Endothelial cell of umbilical vein (primary cell): ENCODE data around the gene TSPYL2. TPM values are rescaled to one million over a fixed set of nuclear protein-coding genes. Genes with fewer than 3 reads are reported as not detected.

Experiments used
- BruUV-seq: library from RNA; stranded (reverse); fragments of 400-500 nt; replicated peaks from 2 replicates; lab custom pipeline; 2021; lab: Mats Ljungman, UMichigan
- CTCF ChIA-PET: fragments of 300-600, 350-600 bp; sonication (Branson Sonifier 250); formaldehyde crosslinking; loops from one replicate; lab custom pipeline; 2021; ENCODE audit warnings: antibody characterized with exemption, inconsistent platforms; lab: Charles Lee
- POLR2A ChIA-PET: fragments of 300-600, 350-600 bp; sonication (Branson Sonifier 250); formaldehyde crosslinking; loops from one replicate; lab custom pipeline; 2021; ENCODE audit warnings: antibody characterized with exemption, inconsistent platforms; lab: Charles Lee
- DNase-seq: peaks from one replicate; pipeline ENCODE4 v3.0.0-alpha.2; 2011; ENCODE audit warnings: low read depth, low spot score
- FAIRE-seq: peaks from 2 replicates; lab custom pipeline; 2011; peaks lifted over from hg19 to GRCh38; lab: Jason Lieb, UNC
- H2AFZ ChIP-seq: 2 replicates; pipeline ENCODE4 v1.6.0; 2012; ENCODE audit warnings: low read depth, low read length, control low read depth, inconsistent platforms
- H3K27ac ChIP-seq: 2 replicates; pipeline ENCODE4 v1.5.1; 2011; ENCODE audit warnings: low read depth, mild to moderate bottlenecking, control low read depth, low read length, moderate library complexity; ENCODE audit not compliant: insufficient read depth
- H3K27me3 ChIP-seq, 2 experiments: 2 replicates each; pipeline versions ENCODE4 v1.6.0 to v1.6.1; 2011; ENCODE audit warnings: low read length in 2 of 2, mixed read lengths in 1 of 2; ENCODE audit not compliant: control insufficient read depth in 2 of 2, insufficient read depth in 2 of 2
- H3K36me3 ChIP-seq, 2 experiments: 2 replicates in 1 of 2; 3 replicates in 1 of 2; pipeline ENCODE4 v1.5.1; 2011; ENCODE audit warnings: low read length in 2 of 2, mild to moderate bottlenecking in 1 of 2, moderate library complexity in 1 of 2; ENCODE audit not compliant: control insufficient read depth in 2 of 2, insufficient read depth in 2 of 2; ENCODE audit errors: extremely low read depth in 1 of 2
- H3K4me1 ChIP-seq: 3 replicates; pipeline ENCODE4 v1.5.1; 2011; ENCODE audit warnings: mild to moderate bottlenecking, low read length; ENCODE audit not compliant: control insufficient read depth, insufficient read depth; ENCODE audit errors: extremely low read depth
- H3K4me2 ChIP-seq: 2 replicates; pipeline ENCODE4 v1.6.1; 2011; ENCODE audit warnings: low read length, control low read depth, mixed read lengths; ENCODE audit not compliant: insufficient read depth
- H3K4me3 ChIP-seq, 3 experiments: fragments of 200-600 bp in 1 of 3; sonication (generic), shearing (Covaris generic) in 1 of 3; replicated peaks in 1 of 3; 2 replicates each; pipeline ENCODE4 v1.5.1; 2011 to 2016; ENCODE audit warnings: control low read depth in 3 of 3, low read length in 3 of 3, mild to moderate bottlenecking in 2 of 3, inconsistent platforms in 1 of 3, low read depth in 1 of 3, moderate library complexity in 1 of 3; ENCODE audit not compliant: insufficient read depth in 1 of 3
- H3K79me2 ChIP-seq: 2 replicates; pipeline ENCODE4 v1.6.0; 2012; ENCODE audit warnings: low read length, inconsistent platforms; ENCODE audit not compliant: control insufficient read depth, insufficient read depth
- H3K9ac ChIP-seq: replicated peaks from 2 replicates; pipeline ENCODE3; 2011; ENCODE audit warnings: low read length, control low read depth; ENCODE audit not compliant: insufficient read depth; ENCODE audit errors: extremely low read depth
- H3K9me1 ChIP-seq: replicated peaks from 3 replicates; pipeline ENCODE4 v1.6.0; 2011; ENCODE audit warnings: mild to moderate bottlenecking, low read length; ENCODE audit not compliant: control insufficient read depth, insufficient read depth; ENCODE audit errors: extremely low read depth
- H3K9me3 ChIP-seq: replicated peaks from 2 replicates; pipeline ENCODE4 v1.5.1; 2012; ENCODE audit warnings: low read length, inconsistent platforms; ENCODE audit not compliant: control insufficient read depth, insufficient read depth
- H4K20me1 ChIP-seq: replicated peaks from 2 replicates; pipeline ENCODE3; 2011; ENCODE audit warnings: mild to moderate bottlenecking, low read length; ENCODE audit not compliant: control insufficient read depth, insufficient read depth; ENCODE audit errors: extremely low read depth
- CTCF ChIP-seq, 2 donors: IDR thresholded peaks; 1 replicate in 1 of 2; 2 replicates in 1 of 2; pipeline ENCODE4 v1.5.1; 2011; ENCODE audit warnings: low read length in 2 of 2, mild to moderate bottlenecking in 2 of 2, moderate library complexity in 2 of 2, control low read depth in 1 of 2, inconsistent platforms in 1 of 2, low read depth in 1 of 2; ENCODE audit not compliant: insufficient read depth in 1 of 2; ENCODE audit errors: extremely low read depth in 1 of 2
- EZH2 ChIP-seq: IDR thresholded peaks from 2 replicates; pipeline ENCODE4 v1.6.1; 2012; ENCODE audit warnings: borderline replicate concordance, low read depth, mild to moderate bottlenecking, moderate library complexity, low read length, inconsistent platforms; ENCODE audit not compliant: severe bottlenecking
- FOS ChIP-seq: IDR thresholded peaks from 2 replicates; pipeline ENCODE4 v1.6.1; 2011; ENCODE audit warnings: mild to moderate bottlenecking, low read length, moderate library complexity, borderline replicate concordance; ENCODE audit not compliant: insufficient read depth
- GATA2 ChIP-seq: IDR thresholded peaks from 2 replicates; pipeline ENCODE4 v1.7.0; 2011; ENCODE audit warnings: low read depth, mild to moderate bottlenecking, moderate library complexity, mixed read lengths, low read length; ENCODE audit not compliant: insufficient read length, insufficient read depth
- JUN ChIP-seq: IDR thresholded peaks from 2 replicates; pipeline ENCODE4 v1.6.1; 2011; ENCODE audit warnings: borderline replicate concordance, low read depth; ENCODE audit not compliant: insufficient read length, insufficient read depth
- MAX ChIP-seq: IDR thresholded peaks from 2 replicates; pipeline ENCODE4 v1.6.1; 2011; ENCODE audit not compliant: insufficient read depth, insufficient read length
- MYC ChIP-seq: IDR thresholded peaks from one replicate; pipeline ENCODE4 v1.6.1; 2011; ENCODE audit warnings: mild to moderate bottlenecking, low read depth, low read length
- POLR2A ChIP-seq: IDR thresholded peaks from 2 replicates; pipeline ENCODE4 v1.6.1; 2012; ENCODE audit warnings: low read depth, mild to moderate bottlenecking, control low read depth, low read length
- POLR2AphosphoS5 ChIP-seq: IDR thresholded peaks from 2 replicates; pipeline ENCODE4 v1.6.1; 2012; ENCODE audit warnings: low read depth, mild to moderate bottlenecking, control low read depth, low read length, moderate library complexity; ENCODE audit not compliant: insufficient read depth
- dilution Hi-C: fragments of 300-500 bp; cut with MboI; formaldehyde crosslinking; loops from one replicate; pipeline ENCODE4 v1.15.0; 2019; ENCODE audit warnings: low sequenced_read_pairs; ENCODE audit not compliant: extremely low pct_ligation_motif_present
- intact Hi-C: fragments of 100-400 bp; cut with micrococcal nuclease; formaldehyde crosslinking; loops from one replicate; pipeline ENCODE4 v1.10.0; 2022
- polyA plus RNA-seq, 4 experiments: library from polyadenylated mRNA; depleted of rRNA in 3 of 4; stranded (reverse) in 3 of 4; unstranded in 1 of 4; fragments of >200 nt; gene quantifications; 2 replicates each; pipeline versions ENCODE4 v1.2.1 to v1.2.3, GENCODE V29; 2011 to 2012; ENCODE audit warnings: missing spikeins in 1 of 4
- total RNA-seq: library from RNA; stranded (reverse); gene quantifications from 2 replicates; pipeline ENCODE4 v1.2.3, GENCODE V29; 2021

Gene TSPYL2
- total and polyA plus RNA-seq, 2 donors (not counting 3 experiments of a cell fraction or from before 2014, with no cell fraction given), result 17.3 to 17.8 TPM

- DNase-seq (no peak), FAIRE-seq (no peak)
- H2AFZ ChIP-seq, result no peak overlapping the region
- H3K9ac ChIP-seq, result no peak overlapping the region
- BruUV-seq, result no TSS peak
- H3K9me3 ChIP-seq, result no peaks in the 10 kb centered on the region
- no peak overlapping the region for H3K4me2 ChIP-seq
- TF ChIP-seq POLR2AphosphoS5 (no peak), FOS (no peak), MAX (no peak), EZH2 (no peak), JUN (no peak), GATA2 (no peak), CTCF (IDR thresholded peaks at IDR 0.05; ENCODE audit: extremely low read depth in 1 of 2, insufficient read depth in 1 of 2, low read depth in 1 of 2, low read length in 2 of 2) (no peak), POLR2A (no peak), MYC (no peak)
- intact Hi-C loops (no loop called here), dilution Hi-C loops (no loop called here)
- no peaks in the 10 kb centered on the region for H3K4me1 ChIP-seq
- no peaks in the 10 kb centered on the region for H3K79me2 ChIP-seq
- H4K20me1 ChIP-seq, result no peaks in the 10 kb centered on the region
- no peaks in the 10 kb centered on the region for H3K36me3 ChIP-seq
- ChIA-PET POLR2A (no interaction called here), CTCF (no interaction called here)
- no peak overlapping the region for H3K27ac ChIP-seq
- peaks cover 0 to 2% of the 10 kb centered on the region in 2 experiments for H3K27me3 ChIP-seq
- H3K4me3 ChIP-seq, result no peak overlapping the region
- no peaks in the 10 kb centered on the region for H3K9me1 ChIP-seq
Measured at GRCh38 chrX:53039236-53039635, 42.9 kb upstream of the TSPYL2 start.
